Cardiac fibroblast (primary cell): ENCODE data around the gene YAE1.

Experiments used
- DNase-seq, 2 donors: peaks; one replicate each; pipeline versions ENCODE4 v3.0.0 to v3.0.0-alpha.2; 2010; ENCODE audit warnings: low read depth in 2 of 2
- H3K4me3 ChIP-seq, 2 donors: replicated peaks in 1 of 2; 1 replicate in 1 of 2; 2 replicates in 1 of 2; pipeline ENCODE4 v1.5.1; 2011; ENCODE audit warnings: low read depth in 2 of 2, low read length in 2 of 2, mild to moderate bottlenecking in 2 of 2, moderate library complexity in 1 of 2
- CTCF ChIP-seq: IDR thresholded peaks from one replicate; pipeline ENCODE4 v1.5.1; 2011; ENCODE audit warnings: low read depth, mild to moderate bottlenecking, low read length, inconsistent platforms

The YAE1 gene

GRCh38 chr7:39565538-39565937, 666 bp upstream of the YAE1 start:
- peak overlapping the region; percentile 75 to 82 for H3K4me3 ChIP-seq
- no peak for TF ChIP-seq CTCF
- DNase-seq = no peak

GRCh38 chr7:39567294-39567693, 1.1 kb downstream of the YAE1 start:
- DNase-seq = peak in 1 of 2 donors; percentile 26
- TF ChIP-seq CTCF = no peak
- H3K4me3 ChIP-seq = peak overlapping the region; percentile 75 to 82

DNA sequence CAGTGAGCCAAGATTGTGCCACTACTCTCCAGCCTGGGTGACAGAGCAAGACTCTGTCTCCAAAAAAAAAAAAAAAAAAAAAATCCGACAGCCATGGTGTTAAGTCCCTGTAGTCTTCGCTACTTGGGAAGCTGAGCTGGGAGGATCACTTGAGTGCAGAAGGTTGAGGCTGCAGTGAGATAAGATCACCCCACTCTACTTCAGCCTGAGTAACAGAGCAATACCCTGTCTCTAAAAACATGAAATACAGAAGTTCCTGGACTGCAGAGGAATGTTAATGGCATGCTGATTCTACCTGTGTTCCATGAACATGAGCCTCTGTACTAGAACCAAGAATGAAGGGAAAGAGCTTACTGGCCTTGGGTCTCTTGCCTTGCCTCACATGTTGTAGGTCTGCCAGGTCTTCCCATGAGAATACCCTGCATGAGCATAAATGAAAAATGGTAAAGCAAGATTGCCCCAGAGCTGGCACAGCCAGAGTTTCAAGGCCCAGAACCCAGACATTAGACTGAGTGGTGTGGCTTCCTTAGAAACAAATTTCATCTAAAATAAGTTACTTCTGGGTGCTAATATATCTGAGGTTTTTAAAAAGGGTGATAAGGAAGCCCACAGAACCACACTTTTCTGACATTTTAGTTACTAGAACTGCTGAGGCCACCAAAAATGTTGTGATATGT, 8.6 kb downstream of the YAE1 start:
- H3K4me3 ChIP-seq = no peak overlapping the region
- TF ChIP-seq CTCF = no peak
- no peak for DNase-seq

DNA sequence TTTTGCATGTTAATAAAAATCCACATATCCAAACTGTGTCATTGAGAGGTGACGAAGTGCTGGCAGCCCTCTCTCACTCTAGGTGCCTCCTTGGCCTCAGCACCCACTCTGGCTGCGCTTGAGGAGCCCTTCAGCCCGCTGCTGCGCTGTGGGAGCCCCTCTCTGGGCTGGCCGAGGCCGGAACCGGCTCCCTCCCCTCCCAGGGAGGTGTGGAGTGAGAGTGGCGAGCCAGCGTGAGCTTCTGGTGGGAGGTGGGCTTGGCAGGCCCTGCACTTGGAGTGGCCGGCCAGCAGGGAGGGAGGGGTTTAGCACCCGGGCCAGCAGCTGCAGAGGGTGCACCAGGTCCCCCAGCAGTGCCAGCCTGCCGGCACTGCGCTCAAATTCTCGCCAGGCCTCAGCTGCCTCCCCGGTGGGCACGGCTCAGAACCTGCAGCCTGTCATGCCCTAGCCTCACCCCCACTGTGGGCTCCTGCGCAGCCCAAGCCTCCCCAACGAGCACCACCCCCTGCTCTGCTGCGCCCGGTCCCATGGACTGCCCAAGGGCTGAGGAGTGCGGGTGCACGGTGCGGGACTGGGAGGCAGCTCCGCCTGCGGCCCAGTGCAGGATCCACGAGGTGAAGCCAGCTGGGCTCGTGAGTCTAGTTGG, 11.1 kb downstream of the YAE1 start:
- no peak for TF ChIP-seq CTCF
- no peak for DNase-seq
- H3K4me3 ChIP-seq = no peak overlapping the region

- H3K4me3 ChIP-seq = no peak overlapping the region
- TF ChIP-seq CTCF = peak; percentile 72
- peak; percentile 97 to 98 for DNase-seq
Measured at GRCh38 chr7:39580149-39580874, 14.1 kb downstream of the YAE1 start.

GRCh38 chr7:39582536-39582935, 16.3 kb downstream of the YAE1 start:
- no peak overlapping the region for H3K4me3 ChIP-seq
- DNase-seq = no peak
- no peak for TF ChIP-seq CTCF
